ENCODE results near the gene TUNAR.

TUNAR gene

GRCh38 chr14:95935228-95935822 is 58.7 kb downstream of the TUNAR start:
- Histone ChIP-seq H3F3A (ENCODE audit: low read depth) (no peaks in the 10 kb centered on the region), H3K79me2 (ENCODE audit: insufficient read depth, low read length) (no peaks in the 10 kb centered on the region), H2AFZ (ENCODE audit: low read length) (no peak overlapping the region), H3K4me3 (ENCODE audit: low read length, poor library complexity, severe bottlenecking) (no peak overlapping the region), H3K9me2 (replicated peaks; ENCODE audit: low read depth, low read length) (no peaks in the 10 kb centered on the region), H3K4me1 (ENCODE audit: insufficient read depth, low read length, poor library complexity, severe bottlenecking) (no peaks in the 10 kb centered on the region), H4K20me1 (ENCODE audit: insufficient read depth, low read length, poor library complexity, severe bottlenecking) (no peaks in the 10 kb centered on the region), H3K36me3 (ENCODE audit: insufficient read depth, low read length) (no peaks in the 10 kb centered on the region), H3K9ac (ENCODE audit: low read depth, low read length, poor library complexity, severe bottlenecking) (no peak overlapping the region), H3K27me3 (ENCODE audit: insufficient read depth, low read length, poor library complexity, severe bottlenecking) (no peaks in the 10 kb centered on the region), H3K9me3 (ENCODE audit: insufficient read depth, low read depth, low read length) (no peaks in the 10 kb centered on the region), H3K4me2 (ENCODE audit: low read depth, low read length, poor library complexity, severe bottlenecking) (no peak overlapping the region)
- TF ChIP-seq CTCF (conservative IDR thresholded peaks at IDR 0.05; ENCODE audit: low read length) (no peak), EZH2phosphoT487 (IDR thresholded peaks at IDR 0.05; ENCODE audit: borderline replicate concordance) (no peak)

- H3K9ac ChIP-seq (ENCODE audit: low read depth, low read length, poor library complexity, severe bottlenecking), result no peak overlapping the region
- no peaks in the 10 kb centered on the region for H3F3A ChIP-seq (ENCODE audit: low read depth)
- H3K4me1 ChIP-seq (ENCODE audit: insufficient read depth, low read length, poor library complexity, severe bottlenecking), result no peaks in the 10 kb centered on the region
- no peaks in the 10 kb centered on the region for H3K27me3 ChIP-seq (ENCODE audit: insufficient read depth, low read length, poor library complexity, severe bottlenecking)
- H3K9me2 ChIP-seq (replicated peaks; ENCODE audit: low read depth, low read length), result no peaks in the 10 kb centered on the region
- no peaks in the 10 kb centered on the region for H3K79me2 ChIP-seq (ENCODE audit: insufficient read depth, low read length)
- H3K36me3 ChIP-seq (ENCODE audit: insufficient read depth, low read length), result no peaks in the 10 kb centered on the region
- no peak overlapping the region for H3K4me3 ChIP-seq (ENCODE audit: low read length, poor library complexity, severe bottlenecking)
- no peak overlapping the region for H2AFZ ChIP-seq (ENCODE audit: low read length)
- no peak overlapping the region for H3K4me2 ChIP-seq (ENCODE audit: low read depth, low read length, poor library complexity, severe bottlenecking)
- no peaks in the 10 kb centered on the region for H3K9me3 ChIP-seq (ENCODE audit: insufficient read depth, low read depth, low read length)
- no peaks in the 10 kb centered on the region for H4K20me1 ChIP-seq (ENCODE audit: insufficient read depth, low read length, poor library complexity, severe bottlenecking)
- TF ChIP-seq EZH2phosphoT487 (IDR thresholded peaks at IDR 0.05; ENCODE audit: borderline replicate concordance), result no peak
Observed at GRCh38 chr14:95936041-95936440, 59.4 kb downstream of the TUNAR start.

- H3F3A ChIP-seq (ENCODE audit: low read depth), result no peaks in the 10 kb centered on the region
- H2AFZ ChIP-seq (ENCODE audit: low read length), result no peak overlapping the region
- H4K20me1 ChIP-seq (ENCODE audit: insufficient read depth, low read length, poor library complexity, severe bottlenecking), result no peaks in the 10 kb centered on the region
- H3K27me3 ChIP-seq (ENCODE audit: insufficient read depth, low read length, poor library complexity, severe bottlenecking), result no peaks in the 10 kb centered on the region
- H3K9me3 ChIP-seq (ENCODE audit: insufficient read depth, low read depth, low read length), result no peaks in the 10 kb centered on the region
- H3K9ac ChIP-seq (ENCODE audit: low read depth, low read length, poor library complexity, severe bottlenecking), result no peak overlapping the region
- H3K9me2 ChIP-seq (replicated peaks; ENCODE audit: low read depth, low read length), result no peaks in the 10 kb centered on the region
- no peaks in the 10 kb centered on the region for H3K36me3 ChIP-seq (ENCODE audit: insufficient read depth, low read length)
- no peaks in the 10 kb centered on the region for H3K79me2 ChIP-seq (ENCODE audit: insufficient read depth, low read length)
- no peaks in the 10 kb centered on the region for H3K4me1 ChIP-seq (ENCODE audit: insufficient read depth, low read length, poor library complexity, severe bottlenecking)
- TF ChIP-seq CTCF (conservative IDR thresholded peaks at IDR 0.05; ENCODE audit: low read length) (no peak), EZH2phosphoT487 (IDR thresholded peaks at IDR 0.05; ENCODE audit: borderline replicate concordance) (no peak)
- no peak overlapping the region for H3K4me3 ChIP-seq (ENCODE audit: low read length, poor library complexity, severe bottlenecking)
- H3K4me2 ChIP-seq (ENCODE audit: low read depth, low read length, poor library complexity, severe bottlenecking), result no peak overlapping the region
Observed at GRCh38 chr14:95939335-95939734, 62.7 kb downstream of the TUNAR start.

GRCh38 chr14:95941897-95942296 is 65.3 kb downstream of the TUNAR start:
- Histone ChIP-seq H3K4me3 (ENCODE audit: low read length, poor library complexity, severe bottlenecking) (no peak overlapping the region), H4K20me1 (ENCODE audit: insufficient read depth, low read length, poor library complexity, severe bottlenecking) (no peaks in the 10 kb centered on the region), H3K9me2 (replicated peaks; ENCODE audit: low read depth, low read length) (no peaks in the 10 kb centered on the region), H3K27me3 (ENCODE audit: insufficient read depth, low read length, poor library complexity, severe bottlenecking) (no peaks in the 10 kb centered on the region), H3K9ac (ENCODE audit: low read depth, low read length, poor library complexity, severe bottlenecking) (no peak overlapping the region), H2AFZ (ENCODE audit: low read length) (no peak overlapping the region), H3K36me3 (ENCODE audit: insufficient read depth, low read length) (no peaks in the 10 kb centered on the region), H3K4me1 (ENCODE audit: insufficient read depth, low read length, poor library complexity, severe bottlenecking) (no peaks in the 10 kb centered on the region), H3F3A (ENCODE audit: low read depth) (no peaks in the 10 kb centered on the region), H3K4me2 (ENCODE audit: low read depth, low read length, poor library complexity, severe bottlenecking) (no peak overlapping the region), H3K9me3 (ENCODE audit: insufficient read depth, low read depth, low read length) (no peaks in the 10 kb centered on the region), H3K79me2 (ENCODE audit: insufficient read depth, low read length) (no peaks in the 10 kb centered on the region)
- TF ChIP-seq CTCF (conservative IDR thresholded peaks at IDR 0.05; ENCODE audit: low read length) (no peak), EZH2phosphoT487 (IDR thresholded peaks at IDR 0.05; ENCODE audit: borderline replicate concordance) (no peak)

All from Loucy (cell line).